Hepatocyte (in vitro differentiated cells): Measurements from ENCODE around the gene PAGE4. TPM values are rescaled to one million over a fixed set of nuclear protein-coding genes. Genes with fewer than 3 reads are reported as not detected.

Experiments
- DNase-seq: peaks from one replicate; pipeline ENCODE4 v3.0.0-alpha.2; 2016; ENCODE audit warnings: low spot score
- H2AFZ ChIP-seq: fragments of 200-600 bp; sonication (generic); 2 replicates; pipeline ENCODE4 v1.6.0; 2016; ENCODE audit warnings: antibody characterized with exemption, mild to moderate bottlenecking
- H3K27ac ChIP-seq: fragments of 200-600 bp; sonication (generic); 2 replicates; pipeline ENCODE4 v1.5.1; 2016; ENCODE audit warnings: mild to moderate bottlenecking
- H3K27me3 ChIP-seq: fragments of 200-600 bp; sonication (generic); 2 replicates; pipeline ENCODE4 v1.6.1; 2016
- H3K36me3 ChIP-seq: fragments of 200-600 bp; sonication (generic); replicated peaks from 2 replicates; pipeline ENCODE4 v1.5.1; 2016; ENCODE audit warnings: low read depth; ENCODE audit not compliant: insufficient read depth
- H3K4me1 ChIP-seq: fragments of 200-600 bp; sonication (generic); 2 replicates; pipeline ENCODE4 v1.5.1; 2016; ENCODE audit warnings: mild to moderate bottlenecking, moderate library complexity; ENCODE audit not compliant: insufficient read depth
- H3K4me2 ChIP-seq: fragments of 200-600 bp; sonication (generic); 2 replicates; pipeline ENCODE4 v1.6.0; 2016
- H3K4me3 ChIP-seq: fragments of 200-600 bp; sonication (generic); 2 replicates; pipeline ENCODE4 v1.5.1; 2016; ENCODE audit warnings: mild to moderate bottlenecking
- H3K79me2 ChIP-seq: fragments of 200-600 bp; sonication (generic); 2 replicates; pipeline ENCODE4 v1.6.0; 2017; ENCODE audit warnings: mild to moderate bottlenecking
- H3K9me2 ChIP-seq: fragments of 200-600 bp; sonication (generic); replicated peaks from 2 replicates; pipeline ENCODE4 v1.6.0; 2017; ENCODE audit warnings: mild to moderate bottlenecking; ENCODE audit not compliant: insufficient read depth
- H3K9me3 ChIP-seq: fragments of 200-600 bp; sonication (generic); 2 replicates; pipeline ENCODE4 v1.5.1; 2016; ENCODE audit warnings: low read depth, mild to moderate bottlenecking
- H4K20me1 ChIP-seq: fragments of 200-600 bp; sonication (generic); 2 replicates; pipeline ENCODE4 v1.6.0; 2016; ENCODE audit warnings: mild to moderate bottlenecking; ENCODE audit not compliant: insufficient read depth, poor library complexity, severe bottlenecking
- CTCF ChIP-seq: fragments of 200-600 bp; sonication (generic); IDR thresholded peaks from 2 replicates; pipeline ENCODE4 v1.5.1; 2016; ENCODE audit warnings: antibody characterized with exemption, mild to moderate bottlenecking; ENCODE audit not compliant: poor library complexity
- EZH2 ChIP-seq: fragments of 200-600 bp; sonication (generic); IDR thresholded peaks from 2 replicates; pipeline ENCODE4 v1.6.1; 2016; ENCODE audit warnings: antibody characterized with exemption, mild to moderate bottlenecking, borderline replicate concordance
- EZH2phosphoT487 ChIP-seq: fragments of 200-600 bp; sonication (generic); IDR thresholded peaks from one replicate; pipeline ENCODE4 v1.6.1; 2018; ENCODE audit warnings: antibody characterized with exemption, mild to moderate bottlenecking, low read depth, moderate library complexity; ENCODE audit not compliant: unreplicated experiment, severe bottlenecking
- WGBS: methylation state at CpG from one replicate; pipeline ENCODE4 v1.1.6; 2016; ENCODE audit warnings: low lambda C conversion rate; ENCODE audit errors: missing lambda C conversion rate; 5-methylcytosine and 5-hydroxymethylcytosine counted together
- polyA plus RNA-seq: library from polyadenylated mRNA; unstranded; fragments of >200 nt; fragmentation: Nextera tagmentation; extraction: Ambion mirVana; gene quantifications from 2 replicates; pipeline ENCODE4 v1.2.1, GENCODE V29; 2016
- total RNA-seq: library from RNA; depleted of rRNA; stranded (reverse); fragments of >200 nt; gene quantifications from 2 replicates; pipeline ENCODE4 v1.2.3, GENCODE V29; 2014

Gene PAGE4
- total and polyA plus RNA-seq, 2 experiments from 2014 or later: 0.63 TPM; not detected in 1

- no peak for DNase-seq
- TF ChIP-seq EZH2: no peak
- no peak for TF ChIP-seq EZH2phosphoT487
- TF ChIP-seq CTCF: no peak
- H2AFZ ChIP-seq: no peak overlapping the region
- WGBS: 53% methylated on average over 2 of the region's 2 CpGs
- H3K79me2 ChIP-seq: no peaks in the 10 kb centered on the region
- H3K27me3 ChIP-seq: no peaks in the 10 kb centered on the region
- no peak overlapping the region for H3K4me3 ChIP-seq
- peaks cover 3% of the 10 kb centered on the region for H3K4me1 ChIP-seq
- H3K36me3 ChIP-seq: no peaks in the 10 kb centered on the region
- H4K20me1 ChIP-seq: no peaks in the 10 kb centered on the region
- H3K9me3 ChIP-seq: no peaks in the 10 kb centered on the region
- no peak overlapping the region for H3K4me2 ChIP-seq
- peak overlapping the region; percentile 37 for H3K27ac ChIP-seq
- no peaks in the 10 kb centered on the region for H3K9me2 ChIP-seq
These were observed 27.7 kb downstream of the PAGE4 start for GRCh38 chrX:49856819-49857218.

- no peak overlapping the region for H3K4me2 ChIP-seq
- no peaks in the 10 kb centered on the region for H3K9me2 ChIP-seq
- TF ChIP-seq CTCF: no peak
- no peak for TF ChIP-seq EZH2phosphoT487
- TF ChIP-seq EZH2: no peak
- H3K4me3 ChIP-seq: no peak overlapping the region
- H3K9me3 ChIP-seq: no peaks in the 10 kb centered on the region
- peaks cover 3% of the 10 kb centered on the region for H3K4me1 ChIP-seq
- H3K79me2 ChIP-seq: no peaks in the 10 kb centered on the region
- DNase-seq: no peak
- WGBS: 43% methylated on average over 2 of the region's 2 CpGs
- no peaks in the 10 kb centered on the region for H3K27me3 ChIP-seq
- no peak overlapping the region for H3K27ac ChIP-seq
- no peaks in the 10 kb centered on the region for H3K36me3 ChIP-seq
- H2AFZ ChIP-seq: no peak overlapping the region
- H4K20me1 ChIP-seq: no peaks in the 10 kb centered on the region
These were observed 29.2 kb downstream of the PAGE4 start for GRCh38 chrX:49858341-49858740.

GRCh38 chrX:49859491-49859890, 30.4 kb downstream of the PAGE4 start:
- H3K79me2 ChIP-seq: no peaks in the 10 kb centered on the region

More at GRCh38 chrX:49859491-49859890, 30.4 kb downstream of the PAGE4 start:
- no peak overlapping the region for H2AFZ ChIP-seq
- H3K4me3 ChIP-seq: no peak overlapping the region
- no peaks in the 10 kb centered on the region for H3K36me3 ChIP-seq
- H3K27me3 ChIP-seq: no peaks in the 10 kb centered on the region
- H3K4me1 ChIP-seq: peaks cover 3% of the 10 kb centered on the region
- H3K9me2 ChIP-seq: no peaks in the 10 kb centered on the region
- no peaks in the 10 kb centered on the region for H3K9me3 ChIP-seq
- H3K4me2 ChIP-seq: no peak overlapping the region
- no peak for TF ChIP-seq EZH2phosphoT487
- no peak for TF ChIP-seq CTCF
- no peak for TF ChIP-seq EZH2
- 84% methylated on average over 1 of the region's 1 CpG for WGBS
- no peak overlapping the region for H3K27ac ChIP-seq
- DNase-seq: no peak
- H4K20me1 ChIP-seq: no peaks in the 10 kb centered on the region
